Measurements from ENCODE around the gene MARS1. TPM values are rescaled to one million over a fixed set of nuclear protein-coding genes. Genes with fewer than 3 reads are reported as not detected.

Gene MARS1
- total and polyA plus RNA-seq, 2 experiments from 2014 or later: 117 to 147 TPM

DNA sequence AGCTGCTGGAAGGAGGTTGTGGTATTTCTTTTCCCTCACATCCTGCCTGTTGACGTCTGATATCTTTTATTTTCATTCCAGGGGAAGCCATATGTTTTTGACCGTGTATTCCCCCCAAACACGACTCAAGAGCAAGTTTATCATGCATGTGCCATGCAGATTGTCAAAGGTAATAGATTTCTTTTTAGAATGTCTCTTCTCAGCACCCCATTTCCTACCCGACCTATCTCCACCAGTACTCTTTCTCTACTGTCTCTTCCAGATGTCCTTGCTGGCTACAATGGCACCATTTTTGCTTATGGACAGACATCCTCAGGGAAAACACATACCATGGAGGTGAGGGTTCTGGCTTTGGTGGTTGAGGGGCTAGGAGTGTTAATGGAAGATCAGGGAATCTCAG, 75.5 kb downstream of the MARS1 start:
- H3K27ac ChIP-seq: no peak overlapping the region
- no peak for TF ChIP-seq EZH2 (IDR thresholded peaks at IDR 0.05; ENCODE audit: borderline replicate concordance)
- TF ChIP-seq CTCF (IDR thresholded peaks at IDR 0.05; ENCODE audit: poor library complexity): no peak
- no peak for TF ChIP-seq EZH2phosphoT487 (IDR thresholded peaks at IDR 0.05; ENCODE audit: low read depth, severe bottlenecking, unreplicated experiment)
- WGBS (ENCODE audit: low lambda C conversion rate, missing lambda C conversion rate): 69% methylated on average over 4 of the region's 4 CpGs
- H3K27me3 ChIP-seq: peaks cover 3% of the 10 kb centered on the region
- DNase-seq (ENCODE audit: low spot score): no peak
- no peaks in the 10 kb centered on the region for H3K79me2 ChIP-seq
- no peaks in the 10 kb centered on the region for H4K20me1 ChIP-seq (ENCODE audit: insufficient read depth, poor library complexity, severe bottlenecking)
- H3K4me2 ChIP-seq: no peak overlapping the region
- H3K36me3 ChIP-seq (replicated peaks; ENCODE audit: insufficient read depth, low read depth): no peaks in the 10 kb centered on the region
- H2AFZ ChIP-seq: no peak overlapping the region
- no peaks in the 10 kb centered on the region for H3K9me3 ChIP-seq (ENCODE audit: low read depth)
- H3K4me3 ChIP-seq: no peak overlapping the region
- H3K9me2 ChIP-seq (replicated peaks; ENCODE audit: insufficient read depth): no peaks in the 10 kb centered on the region
- H3K4me1 ChIP-seq (ENCODE audit: insufficient read depth): no peaks in the 10 kb centered on the region

DNA sequence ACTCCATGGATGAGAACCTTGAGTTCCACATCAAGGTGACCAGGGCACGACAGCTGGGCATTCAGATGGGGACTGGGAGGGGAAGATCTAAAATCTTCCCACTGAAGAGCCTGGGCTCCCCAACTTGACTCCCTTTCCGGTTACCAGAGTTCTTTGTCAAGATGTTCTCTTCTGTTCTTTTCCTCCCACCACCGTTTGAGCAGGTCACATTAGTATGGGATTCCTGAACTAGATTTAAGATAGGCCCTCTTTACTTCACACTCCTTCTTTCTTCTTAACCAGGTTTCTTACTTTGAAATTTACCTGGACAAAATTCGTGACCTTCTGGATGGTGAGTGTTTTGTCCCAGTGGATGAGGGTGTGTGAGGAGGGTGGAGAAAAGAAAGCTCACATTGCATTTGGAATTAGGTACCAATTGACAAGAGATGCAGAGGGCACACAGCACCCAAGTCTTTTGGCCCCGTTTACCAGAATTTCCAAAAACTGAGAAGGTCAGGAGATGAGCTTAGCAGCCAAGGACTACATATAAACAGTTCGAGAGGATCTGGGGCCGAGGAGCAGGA, 76.4 kb downstream of the MARS1 start:
- TF ChIP-seq EZH2 (IDR thresholded peaks at IDR 0.05; ENCODE audit: borderline replicate concordance) (no peak), EZH2phosphoT487 (IDR thresholded peaks at IDR 0.05; ENCODE audit: low read depth, severe bottlenecking, unreplicated experiment) (no peak), CTCF (IDR thresholded peaks at IDR 0.05; ENCODE audit: poor library complexity) (no peak)
- H3K4me2 ChIP-seq: no peak overlapping the region
- H3K79me2 ChIP-seq: no peaks in the 10 kb centered on the region
- H3K27ac ChIP-seq: no peak overlapping the region
- DNase-seq (ENCODE audit: low spot score): no peak
- no peaks in the 10 kb centered on the region for H3K9me2 ChIP-seq (replicated peaks; ENCODE audit: insufficient read depth)
- WGBS (ENCODE audit: low lambda C conversion rate, missing lambda C conversion rate): 90% methylated on average over 7 of the region's 7 CpGs
- no peaks in the 10 kb centered on the region for H3K36me3 ChIP-seq (replicated peaks; ENCODE audit: insufficient read depth, low read depth)
- no peaks in the 10 kb centered on the region for H3K4me1 ChIP-seq (ENCODE audit: insufficient read depth)
- no peak overlapping the region for H3K4me3 ChIP-seq
- no peaks in the 10 kb centered on the region for H3K9me3 ChIP-seq (ENCODE audit: low read depth)
- H3K27me3 ChIP-seq: peaks cover 3% of the 10 kb centered on the region
- H2AFZ ChIP-seq: no peak overlapping the region
- no peaks in the 10 kb centered on the region for H4K20me1 ChIP-seq (ENCODE audit: insufficient read depth, poor library complexity, severe bottlenecking)

MicroRNAs within 50 kb of the gene (microRNA counts, 767-probe panel; counts per million panel counts)
- microRNA hsa-miR-616-3p: not detected

Small RNA genes lying within 50 kb of the gene (microRNA-seq; reads per million reads assigned to microRNA genes)
- not detected for gene MIR616
- gene MIR6758: 1.8 reads per million

Small RNA genes lying within 50 kb of the gene (small RNA-seq; reads per million reads assigned to genes)
- not detected for gene MIR616

Other genes starting within 250 kb of the MARS1 start
- gene STAC3, start 236.9 kb upstream of the MARS1 start, total RNA-seq: 0.23 and 1.1 TPM in 2 replicates
- gene STAC3, start 236.9 kb upstream of the MARS1 start, polyA plus RNA-seq: 0.49 and 0.83 TPM in 2 replicates
- gene R3HDM2, start 57.0 kb upstream of the MARS1 start, total RNA-seq: 22.8 and 28.7 TPM in 2 replicates
- gene R3HDM2, start 57.0 kb upstream of the MARS1 start, polyA plus RNA-seq: 13.4 and 17.1 TPM in 2 replicates
- 1.3 and 1.8 TPM in 2 replicates for gene INHBC, start 53.3 kb upstream of the MARS1 start, total RNA-seq
- 1.5 and 3.4 TPM in 2 replicates for gene INHBC, start 53.3 kb upstream of the MARS1 start, polyA plus RNA-seq
- 44.2 and 45.9 TPM in 2 replicates for gene INHBE, start 32.8 kb upstream of the MARS1 start, total RNA-seq
- 6.1 and 15.1 TPM in 2 replicates for gene INHBE, start 32.8 kb upstream of the MARS1 start, polyA plus RNA-seq
- gene GLI1, start 28.3 kb upstream of the MARS1 start, total RNA-seq: 5.9 and 7.6 TPM in 2 replicates
- gene GLI1, start 28.3 kb upstream of the MARS1 start, polyA plus RNA-seq: 5.1 and 6.0 TPM in 2 replicates
- gene ARHGAP9, start 8.2 kb upstream of the MARS1 start, total RNA-seq: 0.44 and 2.0 TPM in 2 replicates
- 2.2 and 3.6 TPM in 2 replicates for gene ARHGAP9, start 8.2 kb upstream of the MARS1 start, polyA plus RNA-seq
- 92.7 and 105 TPM in 2 replicates for gene DDIT3, start 32.4 kb downstream of the MARS1 start, total RNA-seq
- gene DDIT3, start 32.4 kb downstream of the MARS1 start, polyA plus RNA-seq: 133 and 145 TPM in 2 replicates
- 6.6 and 7.0 TPM in 2 replicates for gene MBD6, start 34.8 kb downstream of the MARS1 start, total RNA-seq
- gene MBD6, start 34.8 kb downstream of the MARS1 start, polyA plus RNA-seq: 35.2 and 39.8 TPM in 2 replicates
- gene DCTN2, start 59.1 kb downstream of the MARS1 start, total RNA-seq: 122 and 124 TPM in 2 replicates
- 110 and 112 TPM in 2 replicates for gene DCTN2, start 59.1 kb downstream of the MARS1 start, polyA plus RNA-seq
- 0.03 and 0.16 TPM in 2 replicates for gene KIF5A, start 62.0 kb downstream of the MARS1 start, total RNA-seq
- gene KIF5A, start 62.0 kb downstream of the MARS1 start, polyA plus RNA-seq: 0.18 TPM in 2 replicates
- gene PIP4K2C, start 103.1 kb downstream of the MARS1 start, total RNA-seq: 30.0 and 41.6 TPM in 2 replicates
- 32.3 and 34.2 TPM in 2 replicates for gene PIP4K2C, start 103.1 kb downstream of the MARS1 start, polyA plus RNA-seq
- 17.7 and 19.9 TPM in 2 replicates for gene DTX3, start 116.8 kb downstream of the MARS1 start, total RNA-seq
- 31.2 and 42.9 TPM in 2 replicates for gene DTX3, start 116.8 kb downstream of the MARS1 start, polyA plus RNA-seq
- 9.0 and 12.6 TPM in 2 replicates for gene ARHGEF25, start 123.4 kb downstream of the MARS1 start, total RNA-seq
- gene ARHGEF25, start 123.4 kb downstream of the MARS1 start, polyA plus RNA-seq: 0.29 and 1.3 TPM in 2 replicates
- 0.24 and 0.97 TPM in 2 replicates for gene B4GALNT1, start 145.1 kb downstream of the MARS1 start, total RNA-seq
- gene B4GALNT1, start 145.1 kb downstream of the MARS1 start, polyA plus RNA-seq: 0.97 and 1.2 TPM in 2 replicates
- 303 and 366 TPM in 2 replicates for gene OS9, start 206.1 kb downstream of the MARS1 start, total RNA-seq
- gene OS9, start 206.1 kb downstream of the MARS1 start, polyA plus RNA-seq: 243 and 250 TPM in 2 replicates

Measured in hepatocyte (in vitro differentiated cells).